ENCODE data around the gene MAP3K13. TPM values are rescaled to one million over a fixed set of nuclear protein-coding genes. Genes with fewer than 3 reads are reported as not detected.

The MAP3K13 gene
- total and polyA plus RNA-seq, 2 experiments from 2014 or later: 43.8 to 65.3 TPM

GRCh38 chr3:185317674-185318073, 45.3 kb upstream of the MAP3K13 start:
- H3K4me2 ChIP-seq: peak overlapping the region; percentile 30
- peak overlapping the region; percentile 67 for H3K27ac ChIP-seq

GRCh38 chr3:185318141-185318540, 44.8 kb upstream of the MAP3K13 start:
- H3K4me1 ChIP-seq (ENCODE audit: insufficient read depth): peaks cover 5% of the 10 kb centered on the region
- TF ChIP-seq CTCF (IDR thresholded peaks at IDR 0.05; ENCODE audit: poor library complexity) (no peak), EZH2 (IDR thresholded peaks at IDR 0.05; ENCODE audit: borderline replicate concordance) (no peak), EZH2phosphoT487 (IDR thresholded peaks at IDR 0.05; ENCODE audit: low read depth, severe bottlenecking, unreplicated experiment) (no peak)
- H3K27ac ChIP-seq: peak overlapping the region; percentile 67
- H3K9me3 ChIP-seq (ENCODE audit: low read depth): no peaks in the 10 kb centered on the region
- no peaks in the 10 kb centered on the region for H4K20me1 ChIP-seq (ENCODE audit: insufficient read depth, poor library complexity, severe bottlenecking)
- H3K36me3 ChIP-seq (replicated peaks; ENCODE audit: insufficient read depth, low read depth): no peaks in the 10 kb centered on the region
- peak overlapping the region; percentile 30 for H3K4me2 ChIP-seq
- no peak overlapping the region for H3K4me3 ChIP-seq
- WGBS (ENCODE audit: low lambda C conversion rate, missing lambda C conversion rate): 24% methylated on average over 1 of the region's 1 CpG
- no peak for DNase-seq (ENCODE audit: low spot score)
- H3K27me3 ChIP-seq: no peaks in the 10 kb centered on the region
- H3K9me2 ChIP-seq (replicated peaks; ENCODE audit: insufficient read depth): no peaks in the 10 kb centered on the region
- H2AFZ ChIP-seq: no peak overlapping the region
- H3K79me2 ChIP-seq: no peaks in the 10 kb centered on the region

More at GRCh38 chr3:185317674-185318073, 45.3 kb upstream of the MAP3K13 start:
- H3K27me3 ChIP-seq: no peaks in the 10 kb centered on the region
- no peak for DNase-seq (ENCODE audit: low spot score)
- H4K20me1 ChIP-seq (ENCODE audit: insufficient read depth, poor library complexity, severe bottlenecking): no peaks in the 10 kb centered on the region
- H3K9me2 ChIP-seq (replicated peaks; ENCODE audit: insufficient read depth): no peaks in the 10 kb centered on the region
- TF ChIP-seq CTCF (IDR thresholded peaks at IDR 0.05; ENCODE audit: poor library complexity): no peak
- no peak for TF ChIP-seq EZH2 (IDR thresholded peaks at IDR 0.05; ENCODE audit: borderline replicate concordance)
- no peak for TF ChIP-seq EZH2phosphoT487 (IDR thresholded peaks at IDR 0.05; ENCODE audit: low read depth, severe bottlenecking, unreplicated experiment)
- no peaks in the 10 kb centered on the region for H3K79me2 ChIP-seq
- peak overlapping the region; percentile 12 for H2AFZ ChIP-seq
- H3K36me3 ChIP-seq (replicated peaks; ENCODE audit: insufficient read depth, low read depth): no peaks in the 10 kb centered on the region
- no peaks in the 10 kb centered on the region for H3K9me3 ChIP-seq (ENCODE audit: low read depth)
- H3K4me3 ChIP-seq: no peak overlapping the region
- H3K4me1 ChIP-seq (ENCODE audit: insufficient read depth): peaks cover 5% of the 10 kb centered on the region
- 65% methylated on average over 3 of the region's 3 CpGs for WGBS (ENCODE audit: low lambda C conversion rate, missing lambda C conversion rate)

- TF ChIP-seq CTCF (IDR thresholded peaks at IDR 0.05; ENCODE audit: poor library complexity) (no peak), EZH2phosphoT487 (IDR thresholded peaks at IDR 0.05; ENCODE audit: low read depth, severe bottlenecking, unreplicated experiment) (no peak), EZH2 (IDR thresholded peaks at IDR 0.05; ENCODE audit: borderline replicate concordance) (no peak)
- Histone ChIP-seq H3K4me1 (ENCODE audit: insufficient read depth) (peaks cover 5% of the 10 kb centered on the region), H3K27me3 (no peaks in the 10 kb centered on the region), H3K79me2 (no peaks in the 10 kb centered on the region), H3K9me2 (replicated peaks; ENCODE audit: insufficient read depth) (no peaks in the 10 kb centered on the region), H3K9me3 (ENCODE audit: low read depth) (no peaks in the 10 kb centered on the region), H3K4me3 (no peak overlapping the region), H2AFZ (no peak overlapping the region), H4K20me1 (ENCODE audit: insufficient read depth, poor library complexity, severe bottlenecking) (no peaks in the 10 kb centered on the region), H3K36me3 (replicated peaks; ENCODE audit: insufficient read depth, low read depth) (no peaks in the 10 kb centered on the region), H3K4me2 (no peak overlapping the region), H3K27ac (no peak overlapping the region)
- WGBS (ENCODE audit: low lambda C conversion rate, missing lambda C conversion rate): 91% methylated on average over 6 of the region's 6 CpGs
- no peak for DNase-seq (ENCODE audit: low spot score)
Observed at GRCh38 chr3:185319801-185320200, 43.1 kb upstream of the MAP3K13 start.

- H3K4me2 ChIP-seq: no peak overlapping the region
- H3K9me2 ChIP-seq (replicated peaks; ENCODE audit: insufficient read depth): no peaks in the 10 kb centered on the region
- DNase-seq (ENCODE audit: low spot score): no peak
- H3K4me3 ChIP-seq: no peak overlapping the region
- H3K4me1 ChIP-seq (ENCODE audit: insufficient read depth): peaks cover 5% of the 10 kb centered on the region
- no peaks in the 10 kb centered on the region for H3K9me3 ChIP-seq (ENCODE audit: low read depth)
- no peaks in the 10 kb centered on the region for H3K27me3 ChIP-seq
- no peaks in the 10 kb centered on the region for H3K36me3 ChIP-seq (replicated peaks; ENCODE audit: insufficient read depth, low read depth)
- no peaks in the 10 kb centered on the region for H4K20me1 ChIP-seq (ENCODE audit: insufficient read depth, poor library complexity, severe bottlenecking)
- no peaks in the 10 kb centered on the region for H3K79me2 ChIP-seq
- WGBS (ENCODE audit: low lambda C conversion rate, missing lambda C conversion rate): 95% methylated on average over 10 of the region's 10 CpGs
- no peak overlapping the region for H3K27ac ChIP-seq
- no peak for TF ChIP-seq EZH2 (IDR thresholded peaks at IDR 0.05; ENCODE audit: borderline replicate concordance)
- no peak for TF ChIP-seq CTCF (IDR thresholded peaks at IDR 0.05; ENCODE audit: poor library complexity)
- TF ChIP-seq EZH2phosphoT487 (IDR thresholded peaks at IDR 0.05; ENCODE audit: low read depth, severe bottlenecking, unreplicated experiment): no peak
- no peak overlapping the region for H2AFZ ChIP-seq
Observed at GRCh38 chr3:185320949-185321348, 42.0 kb upstream of the MAP3K13 start.

Measured in hepatocyte (in vitro differentiated cells).